Mucosa of rectum (tissue), 2 donors: ENCODE data around the gene UCP3.

Experiments
- H3K27ac ChIP-seq, 2 donors: one replicate each; pipeline ENCODE4 v1.7.0; 2013; ENCODE audit warnings: inconsistent platforms in 2 of 2, low read depth in 2 of 2, low read length in 2 of 2
- H3K27me3 ChIP-seq, 2 donors: one replicate each; pipeline ENCODE4 v1.7.0; 2013; ENCODE audit warnings: low read length in 2 of 2; ENCODE audit not compliant: control insufficient read depth in 2 of 2, insufficient read depth in 2 of 2
- H3K36me3 ChIP-seq, 2 donors: one replicate each; pipeline ENCODE4 v1.7.0; 2013; ENCODE audit warnings: low read length in 2 of 2; ENCODE audit not compliant: control insufficient read depth in 2 of 2, insufficient read depth in 2 of 2
- H3K4me1 ChIP-seq, 2 donors: one replicate each; pipeline ENCODE4 v1.7.0; 2013; ENCODE audit warnings: low read length in 2 of 2, mild to moderate bottlenecking in 1 of 2; ENCODE audit not compliant: control insufficient read depth in 2 of 2, insufficient read depth in 2 of 2
- H3K4me3 ChIP-seq, 2 donors: one replicate each; pipeline ENCODE4 v1.7.0; 2013; ENCODE audit warnings: low read length in 2 of 2
- H3K9ac ChIP-seq, 2 donors: one replicate each; pipeline ENCODE4 v1.7.0; 2013; ENCODE audit warnings: low read length in 2 of 2, low read depth in 1 of 2, mild to moderate bottlenecking in 1 of 2
- H3K9me3 ChIP-seq, 2 donors: one replicate each; pipeline ENCODE4 v1.7.0; 2013; ENCODE audit warnings: low read length in 2 of 2; ENCODE audit not compliant: control insufficient read depth in 2 of 2
- donor health status: healthy.
- donor health status: Normal muscosa, but diverticular disease.

The UCP3 gene

DNA sequence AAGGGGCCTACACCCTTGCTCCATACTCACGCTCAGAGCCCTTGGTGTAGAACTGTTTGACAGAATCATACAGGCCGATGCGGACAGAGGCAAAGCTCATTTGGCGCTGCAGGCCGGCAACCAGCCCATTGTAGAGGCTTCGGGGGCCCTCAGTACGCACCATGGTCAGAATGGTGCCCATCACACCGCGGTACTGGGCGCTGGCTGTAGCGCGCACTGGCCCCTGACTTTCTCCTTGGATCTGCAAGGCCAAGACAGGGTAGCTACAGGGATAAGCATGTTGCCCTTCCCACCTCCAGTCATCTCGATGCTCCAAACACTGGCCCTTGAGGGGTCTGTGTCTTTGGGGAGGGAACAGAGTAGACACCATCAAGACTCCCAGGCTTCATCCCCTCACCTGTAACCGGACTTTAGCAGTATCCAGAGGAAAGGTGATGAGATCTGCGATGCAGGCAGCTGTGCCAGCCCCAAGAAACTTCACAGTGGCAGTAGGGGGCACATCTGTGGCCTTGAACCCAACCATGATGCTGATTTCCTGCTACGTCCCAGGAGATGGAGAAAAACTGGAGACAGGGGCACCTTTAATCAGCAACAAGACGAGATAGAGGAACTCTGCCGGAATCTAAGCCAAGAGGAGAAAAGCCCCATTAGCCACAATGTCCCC is 30.9 kb downstream of the UCP3 start:
- H3K27me3 ChIP-seq = no peaks in the 10 kb centered on the region
- peaks cover 33 to 41% of the 10 kb centered on the region in 2 donors for H3K36me3 ChIP-seq
- H3K4me1 ChIP-seq = peaks cover 40 to 47% of the 10 kb centered on the region in 2 donors
- H3K27ac ChIP-seq = no peak overlapping the region
- H3K4me3 ChIP-seq = no peak overlapping the region
- no peaks in the 10 kb centered on the region for H3K9me3 ChIP-seq
- H3K9ac ChIP-seq = no peak overlapping the region

DNA sequence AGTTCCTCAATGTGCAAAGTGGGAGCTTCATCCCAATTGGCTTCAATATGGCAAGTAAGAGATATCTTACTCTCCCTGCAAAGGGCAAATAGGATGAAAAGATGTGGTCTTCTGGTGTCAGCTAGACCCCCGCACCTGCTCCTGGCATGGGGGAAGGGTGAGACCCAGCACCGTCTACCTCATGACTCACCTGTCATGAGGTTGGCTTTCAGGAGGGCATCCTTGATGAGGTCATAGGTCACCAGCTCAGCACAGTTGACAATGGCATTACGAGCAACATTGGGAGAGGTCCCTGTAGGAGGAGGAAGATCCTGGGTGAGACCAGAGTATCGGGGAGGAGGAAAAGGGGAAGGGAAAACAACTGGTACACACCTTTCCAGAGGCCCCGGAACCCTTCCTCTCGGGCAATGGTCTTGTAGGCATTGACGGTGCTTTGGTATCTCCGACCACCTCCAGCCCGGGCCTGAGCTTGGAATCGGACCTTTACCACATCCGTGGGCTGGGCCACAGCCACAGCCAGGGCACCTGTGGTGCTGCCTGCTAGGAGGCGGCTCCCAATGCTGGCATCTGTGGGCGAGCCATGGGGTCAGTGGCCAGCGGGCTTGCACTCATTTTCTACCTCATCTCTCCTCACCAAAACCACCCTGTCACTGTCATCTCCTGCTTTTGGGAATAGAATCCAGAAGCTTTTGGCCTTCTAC is 32.3 kb downstream of the UCP3 start:
- Histone ChIP-seq H3K36me3 (peaks cover 33 to 41% of the 10 kb centered on the region in 2 donors), H3K9me3 (no peaks in the 10 kb centered on the region), H3K4me3 (no peak overlapping the region), H3K27ac (no peak overlapping the region), H3K4me1 (peaks cover 38 to 46% of the 10 kb centered on the region in 2 donors), H3K9ac (no peak overlapping the region), H3K27me3 (no peaks in the 10 kb centered on the region)

DNA sequence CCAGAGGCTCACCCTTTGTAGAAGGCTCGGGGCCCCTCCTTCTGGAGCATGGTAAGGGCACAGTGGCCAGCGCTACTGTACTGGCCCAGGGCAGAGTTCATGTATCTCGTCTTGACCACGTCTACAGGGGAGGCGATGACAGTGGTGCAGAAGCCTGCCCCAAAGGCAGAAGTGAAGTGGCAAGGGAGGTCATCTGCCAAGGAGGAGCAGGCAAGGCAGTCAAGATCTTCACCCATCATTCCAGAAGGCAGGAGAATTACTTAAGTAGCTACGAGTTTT is 33.5 kb downstream of the UCP3 start:
- peaks cover 33 to 41% of the 10 kb centered on the region in 2 donors for H3K36me3 ChIP-seq
- no peak overlapping the region for H3K4me3 ChIP-seq
- no peak overlapping the region for H3K27ac ChIP-seq
- H3K4me1 ChIP-seq = peaks cover 33 to 38% of the 10 kb centered on the region in 2 donors
- no peaks in the 10 kb centered on the region for H3K27me3 ChIP-seq
- no peaks in the 10 kb centered on the region for H3K9me3 ChIP-seq
- no peak overlapping the region for H3K9ac ChIP-seq

DNA sequence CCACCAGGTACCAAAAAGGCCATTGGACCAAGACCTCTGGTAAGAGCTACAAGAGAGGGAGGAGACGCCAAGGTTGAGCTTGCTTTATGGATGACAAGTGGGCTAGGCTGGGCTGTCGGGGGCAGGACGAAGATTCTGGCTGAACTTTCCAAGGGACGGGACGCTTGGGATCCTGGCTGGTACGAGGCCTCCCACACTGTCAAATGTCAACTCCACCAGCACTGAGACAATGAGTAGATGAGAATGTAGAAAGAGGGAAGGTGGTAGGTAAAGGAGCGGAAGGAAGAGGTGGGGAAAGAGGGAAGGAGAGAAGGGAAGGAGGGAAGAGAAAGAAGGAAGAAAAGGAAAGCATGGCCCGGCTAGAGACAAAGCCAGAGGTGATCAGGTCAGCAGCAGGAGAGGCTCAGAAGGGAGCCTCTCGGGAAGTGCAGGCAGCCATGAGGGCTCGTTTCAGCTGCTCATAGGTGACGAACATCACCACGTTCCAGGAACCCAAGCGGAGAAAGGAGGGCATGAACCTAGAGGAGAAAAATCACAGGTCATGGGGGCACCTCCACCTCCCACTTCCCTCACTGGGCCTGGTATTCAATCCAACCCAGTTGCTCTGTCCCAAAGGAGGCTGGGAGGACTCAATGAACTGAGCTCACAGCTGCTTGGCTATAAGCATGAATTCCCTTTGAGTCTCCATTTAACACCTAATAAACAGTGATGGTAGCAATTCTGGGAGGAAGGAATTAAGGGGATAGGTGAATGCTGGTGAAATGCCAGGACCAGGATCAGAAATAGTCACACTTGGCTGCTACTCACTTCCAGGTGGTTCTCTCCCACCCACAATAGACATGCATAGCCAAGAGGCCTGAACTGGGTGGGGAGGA is 34.0 kb downstream of the UCP3 start:
- Histone ChIP-seq H3K27ac (peak overlapping the region in 1 of 2 donors; percentile 43), H3K4me1 (peaks cover 27 to 32% of the 10 kb centered on the region in 2 donors), H3K4me3 (no peak overlapping the region), H3K27me3 (no peaks in the 10 kb centered on the region), H3K9ac (no peak overlapping the region), H3K9me3 (no peaks in the 10 kb centered on the region), H3K36me3 (peaks cover 33 to 41% of the 10 kb centered on the region in 2 donors)

DNA sequence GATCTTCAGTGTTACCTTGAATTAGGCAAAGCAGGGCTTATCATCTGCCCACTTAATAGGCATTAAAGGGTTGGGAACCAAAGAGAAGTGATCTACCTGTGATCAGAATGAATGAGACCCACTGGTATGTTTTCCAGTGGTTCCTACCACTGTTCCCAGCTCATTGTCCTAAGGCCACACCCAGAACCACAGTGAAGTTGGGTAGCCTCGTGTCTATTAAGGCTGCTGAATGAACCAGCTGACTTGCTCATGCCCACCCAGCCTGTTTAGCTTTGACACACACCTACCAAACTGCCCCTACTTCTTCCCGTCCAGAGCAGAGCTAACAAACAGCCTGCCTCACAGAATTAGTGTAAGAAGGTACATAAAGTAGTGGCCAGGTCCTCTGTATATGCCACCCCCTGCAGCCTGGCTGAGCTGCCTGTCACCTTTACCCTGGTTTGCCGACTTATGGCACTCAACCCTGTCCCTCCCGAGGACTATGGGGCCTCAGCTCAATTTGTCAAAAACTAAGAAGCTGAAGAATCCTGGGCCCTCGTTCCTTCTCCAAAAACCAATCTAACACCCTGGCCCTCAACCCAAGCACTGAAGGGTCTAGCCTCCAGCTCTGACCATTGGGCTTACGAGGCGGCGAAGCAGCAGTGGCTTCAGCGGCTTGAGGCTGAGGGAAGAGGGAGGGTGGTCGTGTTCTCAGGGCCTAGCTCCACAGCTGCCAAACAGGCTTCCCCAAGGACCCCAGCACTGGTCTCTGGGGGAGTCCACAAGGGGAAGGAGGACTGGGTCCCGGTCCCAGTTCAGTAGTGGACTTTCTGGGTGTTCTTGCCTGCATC is 36.0 kb downstream of the UCP3 start:
- Histone ChIP-seq H3K9ac (no peak overlapping the region), H3K36me3 (peaks cover 27 to 34% of the 10 kb centered on the region in 2 donors), H3K4me3 (no peak overlapping the region), H3K27me3 (no peaks in the 10 kb centered on the region), H3K27ac (peak overlapping the region in 1 of 2 donors; percentile 3), H3K4me1 (peaks cover 20% of the 10 kb centered on the region in 2 donors), H3K9me3 (no peaks in the 10 kb centered on the region)

DNA sequence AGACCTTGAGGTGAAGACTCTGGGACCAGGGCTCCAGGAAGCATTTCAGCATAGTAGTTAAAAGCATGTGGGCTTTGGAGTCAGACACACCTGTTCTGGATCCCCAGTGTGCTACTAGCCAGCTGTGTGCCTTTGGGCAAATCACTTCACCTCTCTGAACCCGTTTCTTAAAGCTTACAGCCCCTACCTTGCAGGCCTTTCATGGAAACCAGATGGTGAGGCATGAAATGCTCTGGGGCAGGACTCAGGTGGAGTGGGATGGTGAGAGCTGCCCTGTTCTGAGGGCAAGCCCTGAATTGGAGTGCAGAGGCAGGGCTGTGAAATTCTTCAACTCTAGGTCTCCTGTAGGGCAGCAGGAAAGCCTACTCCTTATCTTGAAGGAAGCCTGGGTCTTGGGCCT is 36.7 kb downstream of the UCP3 start:
- peaks cover 20 to 28% of the 10 kb centered on the region in 2 donors for H3K36me3 ChIP-seq
- no peak overlapping the region for H3K4me3 ChIP-seq
- H3K9me3 ChIP-seq = no peaks in the 10 kb centered on the region
- H3K9ac ChIP-seq = no peak overlapping the region
- no peaks in the 10 kb centered on the region for H3K27me3 ChIP-seq
- no peak overlapping the region for H3K27ac ChIP-seq
- H3K4me1 ChIP-seq = peaks cover 17 to 20% of the 10 kb centered on the region in 2 donors

DNA sequence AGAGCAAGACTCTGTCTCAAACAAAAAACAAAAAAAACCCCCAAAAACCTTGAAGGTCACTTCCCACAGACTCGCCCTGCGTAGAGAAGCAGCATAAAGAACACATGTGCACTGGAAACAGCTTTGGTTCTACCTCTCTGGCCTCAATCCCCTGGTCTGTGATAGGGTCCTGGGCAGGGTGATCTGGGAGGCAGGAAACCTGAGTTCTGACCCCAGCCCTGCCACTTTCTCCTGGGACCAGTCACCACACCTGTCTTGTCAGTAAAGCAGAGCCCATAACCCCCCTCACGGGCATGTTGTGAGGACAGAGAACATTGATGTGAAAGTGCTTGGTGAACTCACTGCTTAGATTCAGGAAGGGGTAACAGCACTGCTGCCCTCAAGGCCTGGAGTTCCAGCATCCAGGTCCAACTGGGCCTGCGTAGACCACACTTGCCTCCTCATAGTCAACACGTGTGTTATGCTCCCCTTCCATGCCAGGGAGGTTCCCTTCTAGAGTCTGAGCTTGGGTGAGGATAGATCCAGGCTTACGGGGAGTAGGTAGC is 37.6 kb downstream of the UCP3 start:
- H3K9ac ChIP-seq = no peak overlapping the region
- no peaks in the 10 kb centered on the region for H3K27me3 ChIP-seq
- peaks cover 11 to 18% of the 10 kb centered on the region in 2 donors for H3K36me3 ChIP-seq
- H3K27ac ChIP-seq = no peak overlapping the region
- H3K4me1 ChIP-seq = peaks cover 17 to 20% of the 10 kb centered on the region in 2 donors
- no peak overlapping the region for H3K4me3 ChIP-seq
- no peaks in the 10 kb centered on the region for H3K9me3 ChIP-seq

DNA sequence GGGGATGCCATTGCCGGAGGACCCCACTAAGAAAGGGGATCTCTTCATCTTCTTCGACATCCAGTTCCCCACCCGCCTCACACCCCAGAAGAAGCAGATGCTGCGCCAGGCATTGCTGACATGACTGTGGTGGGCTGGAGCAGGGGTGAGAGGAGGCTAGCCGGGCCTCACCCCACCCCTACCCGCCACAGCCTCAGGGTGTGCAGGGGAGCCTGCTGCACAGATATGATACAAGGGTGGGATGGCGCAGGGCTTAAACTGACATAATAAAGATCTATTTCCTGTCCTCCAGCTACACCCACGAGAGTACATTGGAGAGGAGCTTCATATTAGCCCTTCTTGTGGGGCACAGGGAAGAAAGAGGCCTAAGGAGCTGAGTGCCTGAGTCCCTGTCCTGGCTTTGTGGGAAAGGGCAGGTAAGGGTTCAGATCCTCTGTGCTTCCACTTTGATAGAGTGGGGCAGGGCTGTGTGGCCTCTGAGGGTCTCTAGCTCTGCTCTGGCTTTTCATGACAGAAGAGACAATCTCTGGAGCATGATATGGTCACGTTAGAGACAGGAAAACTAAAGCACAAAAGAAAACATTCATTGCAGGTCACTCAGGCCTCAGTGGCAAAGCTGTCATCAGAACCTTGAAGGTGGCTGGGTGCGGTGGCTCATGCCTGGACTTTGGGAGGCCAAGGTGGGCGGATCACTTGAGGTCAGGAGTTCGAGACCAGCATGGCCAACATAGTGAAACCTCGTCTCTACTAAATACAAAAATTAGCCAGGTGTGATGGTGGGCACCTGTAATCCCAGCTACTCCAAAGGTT is 38.7 kb downstream of the UCP3 start:
- H3K9me3 ChIP-seq = no peaks in the 10 kb centered on the region
- no peak overlapping the region for H3K9ac ChIP-seq
- no peak overlapping the region for H3K27ac ChIP-seq
- peaks cover 3 to 8% of the 10 kb centered on the region in 2 donors for H3K36me3 ChIP-seq
- no peak overlapping the region for H3K4me3 ChIP-seq
- peaks cover 17 to 20% of the 10 kb centered on the region in 2 donors for H3K4me1 ChIP-seq
- no peaks in the 10 kb centered on the region for H3K27me3 ChIP-seq

DNA sequence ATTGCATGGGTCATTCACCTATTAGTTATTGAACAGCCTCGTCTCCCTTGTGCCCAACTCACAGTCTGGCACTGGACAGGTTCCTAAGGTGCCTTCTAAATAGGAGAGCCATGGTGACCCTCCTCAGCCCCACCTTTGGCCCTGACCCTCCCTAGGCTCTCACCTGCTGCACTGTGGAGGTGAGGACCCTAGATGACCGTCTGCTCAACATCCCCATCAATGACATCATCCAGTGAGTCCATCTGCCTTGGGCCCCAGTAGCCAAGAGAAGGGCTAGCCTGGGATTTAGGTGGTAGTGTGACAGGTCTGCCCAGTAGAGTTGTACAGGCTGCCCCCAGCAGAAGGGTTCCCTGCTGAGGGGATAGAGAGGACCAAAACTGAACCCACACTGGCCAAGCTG is 39.8 kb downstream of the UCP3 start:
- Histone ChIP-seq H3K36me3 (no peaks in the 10 kb centered on the region), H3K27ac (no peak overlapping the region), H3K27me3 (no peaks in the 10 kb centered on the region), H3K9me3 (no peaks in the 10 kb centered on the region), H3K9ac (no peak overlapping the region), H3K4me1 (peaks cover 13 to 17% of the 10 kb centered on the region in 2 donors), H3K4me3 (no peak overlapping the region)
